SW480 (cell line): ENCODE results near the gene MYCBP.

Experiments used
- DNase-seq: peaks from one replicate; pipeline ENCODE4 v3.0.0-alpha.2; 2016; ENCODE audit warnings: low spot score

Gene MYCBP

GRCh38 chr1:38820860-38821259, 52.3 kb downstream of the MYCBP start:
- no peak for DNase-seq

GRCh38 chr1:38819516-38819915, 53.6 kb downstream of the MYCBP start:
- no peak for DNase-seq

GRCh38 chr1:38819040-38819439, 54.1 kb downstream of the MYCBP start:
- DNase-seq, result no peak

- DNase-seq, result no peak
Observed at GRCh38 chr1:38818175-38818976, 54.8 kb downstream of the MYCBP start.

- no peak for DNase-seq
Observed at GRCh38 chr1:38817267-38818174, 55.6 kb downstream of the MYCBP start.

GRCh38 chr1:38815903-38816627, 57.1 kb downstream of the MYCBP start:
- peak; percentile 7 for DNase-seq

GRCh38 chr1:38814984-38815464, 58.1 kb downstream of the MYCBP start:
- DNase-seq, result no peak

GRCh38 chr1:38814444-38814983, 58.6 kb downstream of the MYCBP start:
- no peak for DNase-seq

GRCh38 chr1:38812981-38813380, 60.2 kb downstream of the MYCBP start:
- DNase-seq, result no peak
